DMS153 treated with DMSO at 0.1 percent for 48 hours (cell line): ENCODE data around the gene SLC2A6.

Source experiments
- DNase-seq: peaks from one replicate; lab custom pipeline; 2025; ENCODE audit not compliant: unreplicated experiment; lab: John Stamatoyannopoulos, UW

The SLC2A6 gene

GRCh38 chr9:133443248-133443647 is 35.7 kb downstream of the SLC2A6 start:
- no peak for DNase-seq

GRCh38 chr9:133441571-133441970 is 37.3 kb downstream of the SLC2A6 start:
- no peak for DNase-seq

GRCh38 chr9:133440874-133441273 is 38.0 kb downstream of the SLC2A6 start:
- DNase-seq, result no peak

GRCh38 chr9:133439337-133439736 is 39.6 kb downstream of the SLC2A6 start:
- no peak for DNase-seq

- DNase-seq, result no peak
Observed at GRCh38 chr9:133437753-133438531, 41.0 kb downstream of the SLC2A6 start.

- DNase-seq, result no peak
Observed at GRCh38 chr9:133436681-133437080, 42.2 kb downstream of the SLC2A6 start.

- no peak for DNase-seq
Observed at GRCh38 chr9:133433351-133433843, 45.5 kb downstream of the SLC2A6 start.

- DNase-seq, result no peak
Observed at GRCh38 chr9:133430244-133430643, 48.7 kb downstream of the SLC2A6 start.

- DNase-seq, result no peak
Observed at GRCh38 chr9:133429641-133430161, 49.2 kb downstream of the SLC2A6 start.

- DNase-seq, result no peak
Observed at GRCh38 chr9:133429214-133429613, 49.7 kb downstream of the SLC2A6 start.

- DNase-seq, result no peak
Observed at GRCh38 chr9:133428617-133429101, 50.2 kb downstream of the SLC2A6 start.

- no peak for DNase-seq
Observed at GRCh38 chr9:133427658-133428348, 51.1 kb downstream of the SLC2A6 start.

- no peak for DNase-seq
Observed at GRCh38 chr9:133426011-133426410, 52.9 kb downstream of the SLC2A6 start.

- DNase-seq, result no peak
Observed at GRCh38 chr9:133425049-133425632, 53.8 kb downstream of the SLC2A6 start.

GRCh38 chr9:133424187-133424586 is 54.7 kb downstream of the SLC2A6 start:
- DNase-seq, result no peak

- no peak for DNase-seq
Observed at GRCh38 chr9:133423216-133423615, 55.7 kb downstream of the SLC2A6 start.

- no peak for DNase-seq
Observed at GRCh38 chr9:133421615-133422542, 57.0 kb downstream of the SLC2A6 start, which contains the start of gene ADAMTS13. Gene ADAMTS13 (plus strand): TSS chr9:133422367. CDS start chr9:133422444, 77 bp downstream.
